Effector memory CD4-positive, alpha-beta T cell (primary cell): Measurements from ENCODE around the gene HKDC1.

Source experiments
- DNase-seq, 3 donors: peaks; one replicate each; pipeline ENCODE4 v3.0.0-alpha.2; 2020
- H3K27ac ChIP-seq: 2 replicates; pipeline ENCODE4 v1.7.0; 2013; ENCODE audit warnings: mild to moderate bottlenecking, low read length, moderate library complexity; ENCODE audit not compliant: insufficient read depth, poor library complexity, severe bottlenecking
- H3K27me3 ChIP-seq: replicated peaks from 2 replicates; pipeline ENCODE4 v1.7.0; 2013; ENCODE audit warnings: mild to moderate bottlenecking, low read length; ENCODE audit not compliant: insufficient read depth, control insufficient read depth, poor library complexity, severe bottlenecking
- H3K36me3 ChIP-seq: 2 replicates; pipeline ENCODE4 v1.7.0; 2013; ENCODE audit warnings: mild to moderate bottlenecking, low read length, moderate library complexity; ENCODE audit not compliant: control insufficient read depth, insufficient read depth
- H3K4me1 ChIP-seq: 2 replicates; pipeline ENCODE4 v1.7.0; 2013; ENCODE audit warnings: low read length, mild to moderate bottlenecking; ENCODE audit not compliant: control insufficient read depth, insufficient read depth, poor library complexity, severe bottlenecking
- H3K4me3 ChIP-seq: 2 replicates; pipeline ENCODE4 v1.7.0; 2013; ENCODE audit warnings: low read length, low read depth, mild to moderate bottlenecking; ENCODE audit not compliant: insufficient read depth, poor library complexity, severe bottlenecking
- H3K9me3 ChIP-seq: 2 replicates; pipeline ENCODE4 v1.7.0; 2013; ENCODE audit warnings: mild to moderate bottlenecking, low read length, moderate library complexity; ENCODE audit not compliant: control insufficient read depth

HKDC1 gene

GRCh38 chr10:69228151-69228550 lies 8.0 kb downstream of the HKDC1 start:
- no peak overlapping the region for H3K27ac ChIP-seq
- DNase-seq: no peak
- H3K9me3 ChIP-seq: no peaks in the 10 kb centered on the region
- no peak overlapping the region for H3K4me3 ChIP-seq
- H3K36me3 ChIP-seq: no peaks in the 10 kb centered on the region
- peaks cover 55% of the 10 kb centered on the region for H3K4me1 ChIP-seq
- no peaks in the 10 kb centered on the region for H3K27me3 ChIP-seq

GRCh38 chr10:69229616-69229916 lies 9.4 kb downstream of the HKDC1 start:
- Histone ChIP-seq H3K27me3 (no peaks in the 10 kb centered on the region), H3K4me1 (peaks cover 61% of the 10 kb centered on the region), H3K4me3 (peak overlapping the region; percentile 27), H3K9me3 (no peaks in the 10 kb centered on the region), H3K27ac (no peak overlapping the region), H3K36me3 (no peaks in the 10 kb centered on the region)
- no peak for DNase-seq

- no peaks in the 10 kb centered on the region for H3K36me3 ChIP-seq
- H3K4me1 ChIP-seq: peaks cover 55% of the 10 kb centered on the region
- H3K27me3 ChIP-seq: no peaks in the 10 kb centered on the region
- DNase-seq: no peak
- no peaks in the 10 kb centered on the region for H3K9me3 ChIP-seq
- no peak overlapping the region for H3K27ac ChIP-seq
- no peak overlapping the region for H3K4me3 ChIP-seq
Observed at GRCh38 chr10:69230128-69230527, 10.0 kb downstream of the HKDC1 start.

GRCh38 chr10:69232252-69232651 lies 12.1 kb downstream of the HKDC1 start:
- no peaks in the 10 kb centered on the region for H3K9me3 ChIP-seq
- H3K27ac ChIP-seq: no peak overlapping the region
- DNase-seq: no peak
- H3K27me3 ChIP-seq: no peaks in the 10 kb centered on the region
- no peak overlapping the region for H3K4me3 ChIP-seq
- peaks cover 45% of the 10 kb centered on the region for H3K4me1 ChIP-seq
- no peaks in the 10 kb centered on the region for H3K36me3 ChIP-seq

GRCh38 chr10:69232736-69233480 lies 12.8 kb downstream of the HKDC1 start:
- DNase-seq: peak; percentile 19 to 26 (median 21)

GRCh38 chr10:69234447-69234846 lies 14.3 kb downstream of the HKDC1 start:
- H3K4me1 ChIP-seq: peaks cover 28% of the 10 kb centered on the region
- H3K27me3 ChIP-seq: no peaks in the 10 kb centered on the region
- no peaks in the 10 kb centered on the region for H3K9me3 ChIP-seq
- no peak overlapping the region for H3K27ac ChIP-seq
- H3K36me3 ChIP-seq: no peaks in the 10 kb centered on the region
- H3K4me3 ChIP-seq: no peak overlapping the region
- no peak for DNase-seq

More at GRCh38 chr10:69232736-69233480, 12.8 kb downstream of the HKDC1 start:
- Histone ChIP-seq H3K9me3 (no peaks in the 10 kb centered on the region), H3K4me1 (peaks cover 43% of the 10 kb centered on the region), H3K4me3 (no peak overlapping the region), H3K27ac (peak overlapping the region; percentile 44), H3K36me3 (no peaks in the 10 kb centered on the region), H3K27me3 (no peaks in the 10 kb centered on the region)

DNA sequence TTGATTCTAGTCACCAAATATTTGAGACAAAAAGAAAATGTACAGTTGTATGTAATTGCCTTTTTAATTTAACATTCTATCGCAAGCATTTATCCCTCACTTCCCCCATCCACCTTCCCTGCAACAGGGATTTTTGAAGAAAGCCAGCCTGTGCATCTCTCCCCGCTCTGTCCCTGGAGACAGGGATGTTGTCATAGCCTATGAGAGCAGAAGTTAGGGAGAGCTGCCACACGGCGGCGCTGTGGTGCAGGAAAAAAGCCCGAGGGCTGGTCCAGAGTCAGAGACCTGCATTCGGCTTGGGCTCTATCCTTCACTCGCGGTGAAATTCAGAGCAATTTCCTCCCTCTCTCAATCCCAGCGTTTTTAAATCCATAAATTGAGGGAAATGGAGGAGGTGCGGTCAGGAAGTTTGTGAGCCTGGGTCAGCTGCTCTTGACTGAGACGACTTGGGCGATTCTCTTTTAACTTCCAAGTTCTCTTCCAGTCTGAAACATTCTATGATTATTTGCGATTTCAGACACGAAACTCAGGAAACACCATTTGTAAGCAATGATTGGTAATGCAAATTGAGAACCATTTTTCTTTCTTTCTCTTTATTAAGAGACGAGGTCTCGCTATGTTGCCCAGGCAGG lies 17.5 kb downstream of the HKDC1 start:
- Histone ChIP-seq H3K36me3 (peaks cover 5% of the 10 kb centered on the region), H3K4me3 (no peak overlapping the region), H3K27ac (no peak overlapping the region), H3K9me3 (no peaks in the 10 kb centered on the region), H3K27me3 (no peaks in the 10 kb centered on the region), H3K4me1 (peaks cover 16% of the 10 kb centered on the region)
- DNase-seq: peak; percentile 64 to 78 (median 65)

- Histone ChIP-seq H3K9me3 (no peaks in the 10 kb centered on the region), H3K4me3 (no peak overlapping the region), H3K27me3 (no peaks in the 10 kb centered on the region), H3K4me1 (peaks cover 6% of the 10 kb centered on the region), H3K36me3 (peaks cover 5% of the 10 kb centered on the region), H3K27ac (no peak overlapping the region)
- DNase-seq: no peak
Observed at GRCh38 chr10:69239136-69239535, 19.0 kb downstream of the HKDC1 start.

GRCh38 chr10:69239816-69240434 lies 19.8 kb downstream of the HKDC1 start:
- Histone ChIP-seq H3K27ac (no peak overlapping the region), H3K4me1 (peaks cover 4% of the 10 kb centered on the region)
- DNase-seq: no peak

DNA sequence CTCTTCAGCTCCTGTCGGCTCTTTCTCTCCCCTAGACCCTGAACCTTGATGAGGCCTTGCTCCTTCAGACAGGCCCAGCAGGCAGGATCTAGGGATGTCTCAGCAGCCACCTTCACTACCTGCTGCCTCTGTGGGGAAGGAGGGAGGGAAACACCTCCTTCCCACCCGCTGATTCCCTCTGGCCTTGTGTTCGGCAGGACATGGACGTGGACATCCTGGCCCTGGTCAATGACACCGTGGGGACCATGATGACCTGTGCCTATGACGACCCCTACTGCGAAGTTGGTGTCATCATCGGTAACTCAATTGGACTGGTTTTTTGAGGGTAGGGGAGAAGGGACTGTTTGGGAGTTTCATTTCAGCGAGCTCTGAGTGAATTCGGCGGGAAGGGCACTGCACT lies 20.3 kb downstream of the HKDC1 start:
- H3K4me3 ChIP-seq: no peak overlapping the region
- H3K9me3 ChIP-seq: no peaks in the 10 kb centered on the region
- H3K4me1 ChIP-seq: peaks cover 4% of the 10 kb centered on the region
- H3K27ac ChIP-seq: no peak overlapping the region
- DNase-seq: no peak
- peaks cover 5% of the 10 kb centered on the region for H3K36me3 ChIP-seq
- no peaks in the 10 kb centered on the region for H3K27me3 ChIP-seq

More at GRCh38 chr10:69239816-69240434, 19.8 kb downstream of the HKDC1 start:
- no peaks in the 10 kb centered on the region for H3K27me3 ChIP-seq
- H3K36me3 ChIP-seq: peaks cover 5% of the 10 kb centered on the region
- no peaks in the 10 kb centered on the region for H3K9me3 ChIP-seq
- no peak overlapping the region for H3K4me3 ChIP-seq
